Common myeloid progenitor, CD34-positive (primary cell): Measurements from ENCODE around the gene KYAT1.
"Not testable (repeated sequence)": the region's sequence is repeated elsewhere in the genome, so short reads cannot be mapped to it uniquely, and the experiment has no call there.

Experiments
- CTCF ChIA-PET: fragments of 350-600 bp; sonication (Branson Sonifier 250); formaldehyde crosslinking; loops from one replicate; lab custom pipeline; 2021; ENCODE audit warnings: antibody characterized with exemption; lab: Charles Lee
- POLR2A ChIA-PET: fragments of 350-600 bp; sonication (Branson Sonifier 250); formaldehyde crosslinking; loops from one replicate; lab custom pipeline; 2021; ENCODE audit warnings: antibody characterized with exemption; lab: Charles Lee
- DNase-seq, 3 donors: peaks; one replicate each; pipeline versions ENCODE4 v3.0.0 to v3.0.0-alpha.2; 2013
- H3K27ac ChIP-seq, 2 experiments: 1 replicate in 1 of 2; 2 replicates in 1 of 2; pipeline ENCODE4 v1.7.0; 2013; ENCODE audit warnings: inconsistent platforms in 2 of 2, low read length in 2 of 2, mild to moderate bottlenecking in 2 of 2, low read depth in 1 of 2, moderate library complexity in 1 of 2; ENCODE audit not compliant: severe bottlenecking in 2 of 2, insufficient read depth in 1 of 2, poor library complexity in 1 of 2
- H3K27me3 ChIP-seq, 5 experiments: replicated peaks in 2 of 5; 1 replicate in 3 of 5; 2 replicates in 2 of 5; pipeline versions ENCODE4 v1.6.1 to v1.7.0; 2013; ENCODE audit warnings: low read length in 4 of 5, mild to moderate bottlenecking in 2 of 5, moderate library complexity in 2 of 5, inconsistent platforms in 1 of 5; ENCODE audit not compliant: insufficient read depth in 5 of 5, control insufficient read depth in 4 of 5
- H3K36me3 ChIP-seq, 4 experiments: 1 replicate in 2 of 4; 2 replicates in 2 of 4; pipeline versions ENCODE4 v1.6.1 to v1.7.0; 2013; ENCODE audit warnings: low read length in 3 of 4, control low read depth in 1 of 4, mild to moderate bottlenecking in 1 of 4; ENCODE audit not compliant: control insufficient read depth in 4 of 4, insufficient read depth in 4 of 4
- H3K4me1 ChIP-seq, 4 experiments: 1 replicate in 3 of 4; 2 replicates in 1 of 4; pipeline versions ENCODE4 v1.6.1 to v1.7.1; 2013; ENCODE audit warnings: low read length in 3 of 4, mild to moderate bottlenecking in 3 of 4, control low read depth in 1 of 4, inconsistent platforms in 1 of 4, moderate library complexity in 1 of 4; ENCODE audit not compliant: control insufficient read depth in 4 of 4, insufficient read depth in 4 of 4; ENCODE audit errors: control extremely low read depth in 1 of 4
- H3K4me3 ChIP-seq, 7 experiments: 1 replicate in 4 of 7; 2 replicates in 3 of 7; pipeline versions ENCODE4 v1.5.1 to v1.7.0; 2013; ENCODE audit warnings: mild to moderate bottlenecking in 7 of 7, low read length in 6 of 7, moderate library complexity in 6 of 7, inconsistent platforms in 2 of 7, low read depth in 2 of 7, control low read depth in 1 of 7; ENCODE audit not compliant: insufficient read depth in 4 of 7, control insufficient read depth in 1 of 7; ENCODE audit errors: extremely low read depth in 1 of 7
- H3K9me3 ChIP-seq, 5 experiments: 1 replicate in 4 of 5; 2 replicates in 1 of 5; pipeline versions ENCODE4 v1.6.1 to v1.7.1; 2013; ENCODE audit warnings: low read length in 4 of 5, mild to moderate bottlenecking in 2 of 5, inconsistent platforms in 1 of 5, low read depth in 1 of 5, moderate library complexity in 1 of 5; ENCODE audit not compliant: control insufficient read depth in 4 of 5, insufficient read depth in 2 of 5; ENCODE audit errors: control extremely low read depth in 1 of 5
- WGBS: methylation state at CpG from one replicate; pipeline ENCODE4 v1.1.5; 2013; ENCODE audit not compliant: insufficient coverage; 5-methylcytosine and 5-hydroxymethylcytosine counted together

Gene KYAT1

GRCh38 chr9:128845186-128845931, 36.4 kb downstream of the KYAT1 start:
- H3K4me1 ChIP-seq, result no peaks in the 10 kb centered on the region
- ChIA-PET POLR2A (no interaction called here), CTCF (interaction anchor here (0.6 to 1.6 kb wide), 5 partner anchors 9 to 82 kb away, joined by 3 to 11 read pairs (median 3); no protein-coding TSS in a partner anchor)
- WGBS, result 93% methylated on average over 11 of the region's 13 CpGs
- H3K27ac ChIP-seq, result no peak overlapping the region
- H3K36me3 ChIP-seq, result peaks cover 0 to 13% (median 6%) of the 10 kb centered on the region in 4 experiments
- no peak overlapping the region for H3K4me3 ChIP-seq
- H3K9me3 ChIP-seq, result peaks cover 0 to 2% (median 0%) of the 10 kb centered on the region in 5 experiments
- H3K27me3 ChIP-seq, result no peaks in the 10 kb centered on the region
- no peak for DNase-seq

- H3K4me1 ChIP-seq, H3K9me3 ChIP-seq, DNase-seq, H3K4me3 ChIP-seq, H3K27me3 ChIP-seq, H3K27ac ChIP-seq, POLR2A ChIA-PET: not testable (repeated sequence)
- peaks cover 0 to 13% (median 9%) of the 10 kb centered on the region in 4 experiments for H3K36me3 ChIP-seq
- WGBS, result 86% methylated on average over 1 of the region's 7 CpGs
- CTCF ChIA-PET, result interaction anchor here (0.6 to 1.5 kb wide), 2 partner anchors 15 to 82 kb away, joined by 3 read pairs; no protein-coding TSS in a partner anchor
Observed at GRCh38 chr9:128843171-128843570, 38.6 kb downstream of the KYAT1 start.

GRCh38 chr9:128841694-128842492, 39.9 kb downstream of the KYAT1 start:
- Histone ChIP-seq H3K9me3 (no peaks in the 10 kb centered on the region), H3K27me3 (no peaks in the 10 kb centered on the region), H3K4me1 (no peaks in the 10 kb centered on the region), H3K27ac (no peak overlapping the region), H3K36me3 (peaks cover 0 to 13% (median 9%) of the 10 kb centered on the region in 4 experiments), H3K4me3 (no peak overlapping the region)
- ChIA-PET CTCF (interaction anchor here (0.8 kb wide), 1 partner anchor 16 kb away, joined by 3 read pairs; no protein-coding TSS in a partner anchor), POLR2A (no interaction called here)
- no peak for DNase-seq
- 99% methylated on average over 8 of the region's 12 CpGs for WGBS

GRCh38 chr9:128840524-128840923, 41.2 kb downstream of the KYAT1 start:
- ChIA-PET CTCF (no interaction called here), POLR2A (no interaction called here)
- Histone ChIP-seq H3K9me3 (no peaks in the 10 kb centered on the region), H3K4me3 (no peak overlapping the region), H3K4me1 (no peaks in the 10 kb centered on the region), H3K27me3 (no peaks in the 10 kb centered on the region), H3K27ac (no peak overlapping the region), H3K36me3 (peaks cover 0 to 15% (median 11%) of the 10 kb centered on the region in 4 experiments)
- no CpG with 5 or more reads among the region's 1 CpG for WGBS
- DNase-seq, result no peak

- CTCF ChIA-PET, result interaction anchor here (1.5 kb wide), 1 partner anchor 11 kb away, joined by 7 read pairs; no protein-coding TSS in a partner anchor
- H3K9me3 ChIP-seq, result no peaks in the 10 kb centered on the region
- H3K36me3 ChIP-seq, result peaks cover 0 to 24% (median 14%) of the 10 kb centered on the region in 4 experiments
- H3K4me1 ChIP-seq, result no peaks in the 10 kb centered on the region
- H3K27me3 ChIP-seq, result no peaks in the 10 kb centered on the region
- POLR2A ChIA-PET, result interaction anchor here (0.8 kb wide), 1 partner anchor 397 kb away, joined by 4 read pairs; no protein-coding TSS in a partner anchor
- no peak overlapping the region for H3K4me3 ChIP-seq
- WGBS, result 100% methylated on average over 3 of the region's 3 CpGs
- no peak overlapping the region for H3K27ac ChIP-seq
- no peak for DNase-seq
Observed at GRCh38 chr9:128838338-128838737, 43.4 kb downstream of the KYAT1 start.

GRCh38 chr9:128836509-128837145, 45.1 kb downstream of the KYAT1 start:
- 92% methylated on average over 11 of the region's 14 CpGs for WGBS
- ChIA-PET POLR2A (no interaction called here), CTCF (no interaction called here)
- Histone ChIP-seq H3K4me3 (no peak overlapping the region), H3K9me3 (no peaks in the 10 kb centered on the region), H3K4me1 (no peaks in the 10 kb centered on the region), H3K36me3 (peaks cover 0 to 22% (median 12%) of the 10 kb centered on the region in 4 experiments), H3K27ac (no peak overlapping the region), H3K27me3 (no peaks in the 10 kb centered on the region)
- DNase-seq, result no peak
